GM18519 (cell line): ENCODE data around the gene FLACC1.
"Not testable (repeated sequence)": the region's sequence is repeated elsewhere in the genome, so short reads cannot be mapped to it uniquely, and the experiment has no call there.

Source experiments
- ATAC-seq: cut with Tn5 transposase; IDR thresholded peaks from one replicate; pipeline ENCODE4 v1.9.1; 2021; ENCODE audit warnings: mild to moderate bottlenecking, moderate library complexity; ENCODE audit not compliant: unreplicated experiment, low FRiP score

Gene FLACC1

DNA sequence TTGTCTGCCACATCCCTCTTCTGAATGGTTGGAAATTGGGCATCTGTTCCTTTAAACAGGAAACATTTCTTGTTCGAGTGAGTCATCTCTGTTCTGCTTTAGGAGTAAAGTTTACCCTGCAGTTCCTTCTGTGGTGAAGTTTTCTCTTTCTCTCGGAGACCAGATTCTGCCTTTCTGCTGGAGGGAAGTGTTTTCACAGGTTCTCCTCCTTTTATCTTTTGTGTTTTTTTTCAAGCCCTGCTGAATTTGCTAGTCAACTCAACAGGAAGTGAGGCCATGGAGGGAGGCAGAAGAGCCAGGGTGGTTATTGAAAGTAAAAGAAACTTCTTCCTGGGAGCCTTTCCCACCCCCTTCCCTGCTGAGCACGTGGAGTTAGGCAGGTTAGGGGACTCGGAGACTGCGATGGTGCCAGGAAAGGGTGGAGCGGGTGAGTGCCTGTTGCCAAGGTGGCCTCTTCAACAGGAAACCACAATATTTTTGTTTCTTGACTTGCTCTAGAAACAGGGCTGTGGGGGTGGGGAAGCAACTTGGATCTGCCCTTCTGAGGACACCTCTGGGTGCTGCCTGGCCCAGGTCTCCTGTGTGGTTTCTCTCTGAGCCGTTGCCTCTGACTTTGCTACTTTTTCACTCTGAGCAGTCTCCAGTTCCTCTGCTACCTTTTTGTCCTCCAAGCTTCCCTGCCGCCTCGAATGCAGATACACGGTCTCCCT is 99.0 kb downstream of the FLACC1 start:
- ATAC-seq: peak; percentile 57

DNA sequence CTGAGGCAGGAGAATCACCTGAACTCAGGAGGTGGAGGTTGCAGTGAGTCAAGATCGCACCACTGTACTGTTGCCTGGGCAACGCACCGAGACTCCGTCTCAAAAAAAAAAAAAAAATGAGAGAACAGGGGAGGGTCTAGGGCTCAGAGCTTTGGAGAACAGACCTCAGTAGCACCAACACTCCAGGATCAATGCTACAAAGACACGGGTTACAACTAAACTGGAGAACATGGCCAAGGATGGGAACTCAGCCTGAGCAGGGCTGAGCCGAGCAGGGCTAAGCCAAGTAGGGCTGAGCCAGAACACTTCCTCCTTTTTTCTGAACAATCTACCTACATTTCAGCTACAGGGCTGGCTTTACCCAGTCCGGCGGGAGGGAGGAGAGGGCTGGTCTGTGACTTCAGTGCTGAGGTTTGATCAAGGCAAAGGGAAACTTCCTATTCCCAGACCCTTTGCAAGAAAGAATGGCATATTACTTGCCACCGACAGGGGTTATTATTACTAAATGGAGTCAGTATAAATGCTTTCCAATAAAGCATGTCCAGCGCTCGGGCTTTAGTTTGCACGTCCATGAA is 99.7 kb downstream of the FLACC1 start:
- peak; percentile 25 for ATAC-seq

DNA sequence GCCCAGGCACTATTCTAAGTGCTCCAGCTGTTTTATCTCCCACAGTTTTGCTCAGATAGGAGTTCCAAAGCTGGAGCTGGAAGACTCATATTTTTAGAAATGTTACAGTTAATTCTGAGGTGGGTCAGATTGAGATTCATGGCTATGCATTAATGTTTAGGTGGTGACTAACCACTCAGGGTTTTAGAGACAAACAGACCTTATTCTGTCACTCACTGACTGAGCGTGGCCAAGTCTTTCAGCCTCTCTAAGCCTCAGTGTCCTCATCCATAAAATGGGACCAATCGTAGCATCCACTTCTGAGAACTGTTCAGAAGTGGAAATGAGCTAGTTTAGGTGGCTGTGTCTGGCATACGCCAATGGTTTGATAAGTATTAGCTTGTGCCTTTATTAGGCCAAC is 101.1 kb downstream of the FLACC1 start:
- no peak for ATAC-seq

DNA sequence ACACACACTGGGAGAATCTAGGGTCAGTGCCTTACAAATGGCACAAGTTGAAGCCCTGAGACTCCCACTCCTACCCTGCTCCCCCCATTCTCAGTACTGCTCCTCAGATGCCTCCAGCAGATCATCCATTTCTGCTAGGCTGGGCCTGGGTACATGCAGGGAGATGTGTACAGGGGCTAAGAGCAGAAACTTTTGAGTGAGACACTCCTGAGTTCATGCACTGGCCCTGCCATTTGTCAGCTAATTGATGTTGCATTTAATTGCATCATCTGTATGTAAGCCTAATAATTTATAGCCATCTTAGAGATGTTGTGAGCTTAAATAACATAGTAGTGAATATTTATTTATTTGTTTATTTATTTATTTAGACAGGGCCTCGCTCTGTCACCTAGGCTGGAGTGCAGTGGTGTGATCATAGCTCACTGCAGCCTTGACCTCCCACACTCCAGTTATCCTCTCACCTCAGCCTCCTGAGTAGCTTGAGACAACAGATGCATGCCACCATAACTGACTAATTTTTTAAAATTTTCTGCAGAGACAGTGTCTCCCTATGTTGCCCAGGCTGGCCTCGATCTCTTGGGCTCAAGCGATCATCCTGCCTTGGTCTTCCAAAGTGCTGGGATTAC is 101.6 kb downstream of the FLACC1 start:
- no peak for ATAC-seq

DNA sequence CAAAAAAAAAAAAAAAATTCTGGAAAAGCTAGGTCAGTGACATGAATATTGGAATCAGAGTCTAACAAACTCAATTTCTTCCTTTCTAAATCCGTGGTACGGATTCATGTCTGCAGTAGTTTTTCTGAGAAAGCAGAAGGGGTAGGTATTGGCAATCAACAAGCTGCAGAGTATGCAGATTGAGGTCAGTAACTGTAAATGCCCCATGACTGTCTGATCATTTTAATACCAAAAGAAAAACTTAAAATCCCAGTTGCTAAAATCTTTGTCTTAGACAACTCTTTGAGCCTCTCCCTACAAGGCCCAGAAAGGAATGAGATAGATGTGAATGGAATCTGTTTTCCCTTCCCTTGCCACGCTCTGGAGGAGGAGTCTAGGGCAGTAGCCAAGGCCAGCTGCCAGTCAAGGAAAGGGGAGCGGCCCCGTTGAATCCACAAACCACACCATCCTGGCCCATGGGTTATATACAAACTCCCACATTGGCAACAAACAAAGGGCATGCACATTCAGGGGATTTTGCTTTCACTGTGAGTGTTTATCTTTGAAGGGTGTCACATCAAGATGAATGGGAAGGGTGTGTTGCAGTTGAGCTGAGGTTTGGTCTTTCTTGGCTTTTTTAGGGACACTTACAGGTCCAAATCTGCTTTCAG is 102.9 kb downstream of the FLACC1 start:
- ATAC-seq: no peak

DNA sequence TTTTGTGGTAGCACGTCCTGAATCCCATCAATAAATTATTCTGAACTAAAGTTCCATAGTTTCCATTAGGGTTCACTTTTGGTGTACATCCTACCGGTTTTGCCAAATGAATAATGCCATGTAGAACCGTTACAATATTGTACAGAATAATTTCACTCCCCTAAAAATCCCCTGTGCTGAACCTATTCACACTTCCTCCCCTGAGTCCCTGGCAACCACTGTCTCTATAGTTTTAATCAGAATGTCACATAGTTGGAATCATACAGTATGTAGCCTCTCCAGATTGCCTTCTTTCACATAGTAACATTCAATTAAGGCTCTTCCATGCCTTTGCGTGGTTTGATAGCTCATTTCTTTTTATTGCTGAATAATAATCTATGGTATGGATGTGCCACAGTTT is 106.4 kb downstream of the FLACC1 start:
- ATAC-seq: no peak

DNA sequence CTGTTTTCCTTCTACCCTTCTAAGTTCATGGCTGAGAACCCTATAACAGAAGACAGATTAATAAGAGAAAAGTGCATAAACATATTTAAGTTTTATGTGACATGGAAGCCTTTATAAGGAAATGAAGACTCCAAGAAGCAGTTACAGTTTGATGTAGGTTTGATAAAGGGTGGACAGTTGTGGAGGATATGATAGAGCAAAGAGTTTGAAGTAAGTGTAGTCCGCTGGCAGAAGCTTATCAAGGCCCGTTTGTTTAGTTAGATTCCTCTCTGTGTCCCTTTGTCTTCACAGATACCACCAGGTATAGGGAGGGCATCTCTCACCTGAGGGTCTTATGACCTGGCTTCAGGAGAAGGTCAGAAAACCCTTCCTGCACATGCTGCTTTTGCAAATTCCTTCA is 107.3 kb downstream of the FLACC1 start:
- ATAC-seq: no peak

DNA sequence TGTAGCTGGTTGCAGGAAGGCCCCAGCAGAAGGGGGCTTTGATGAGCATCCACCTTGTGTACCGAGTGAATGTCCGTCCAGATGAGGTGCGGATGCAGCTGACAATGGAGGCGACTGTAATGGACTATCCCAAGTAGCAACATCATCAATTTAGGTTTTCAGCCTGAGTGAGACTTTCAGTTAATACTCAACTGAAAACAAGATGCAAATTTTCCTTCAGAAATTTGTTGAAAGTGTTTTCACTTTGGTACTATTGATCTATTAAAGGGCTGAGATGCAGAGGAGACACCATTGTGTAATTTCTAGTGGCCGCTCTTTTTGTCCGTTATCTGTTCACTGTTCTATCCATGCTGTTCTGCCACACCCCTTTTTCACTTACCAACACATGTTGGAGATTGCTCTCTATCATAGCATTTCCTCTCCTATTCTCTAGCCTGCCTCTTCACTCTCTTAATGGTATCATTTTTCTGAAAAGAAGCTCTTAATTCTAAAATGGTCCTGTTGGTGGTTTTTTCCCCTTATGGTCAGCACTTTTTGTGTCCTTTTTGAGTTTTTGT is 108.8 kb downstream of the FLACC1 start:
- no peak for ATAC-seq

DNA sequence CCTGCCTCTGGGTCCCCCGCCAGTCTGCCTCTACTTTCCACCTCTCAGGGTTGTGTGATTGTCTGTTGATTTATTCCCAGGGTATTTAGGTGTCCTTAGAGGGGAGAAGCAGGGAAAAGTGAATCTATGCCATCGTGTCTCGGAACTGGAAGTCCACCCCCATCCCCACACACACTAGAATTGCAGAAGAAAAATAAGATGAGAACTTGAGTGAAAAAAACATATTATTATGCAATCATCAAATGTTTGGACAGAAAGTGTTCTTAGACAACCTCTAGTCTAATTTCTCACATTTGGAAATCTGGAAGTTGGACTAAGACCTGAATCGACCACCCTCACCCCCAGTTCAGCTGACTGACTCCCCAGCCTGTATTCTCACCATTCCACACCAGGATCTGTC is 110.9 kb downstream of the FLACC1 start:
- ATAC-seq: no peak

DNA sequence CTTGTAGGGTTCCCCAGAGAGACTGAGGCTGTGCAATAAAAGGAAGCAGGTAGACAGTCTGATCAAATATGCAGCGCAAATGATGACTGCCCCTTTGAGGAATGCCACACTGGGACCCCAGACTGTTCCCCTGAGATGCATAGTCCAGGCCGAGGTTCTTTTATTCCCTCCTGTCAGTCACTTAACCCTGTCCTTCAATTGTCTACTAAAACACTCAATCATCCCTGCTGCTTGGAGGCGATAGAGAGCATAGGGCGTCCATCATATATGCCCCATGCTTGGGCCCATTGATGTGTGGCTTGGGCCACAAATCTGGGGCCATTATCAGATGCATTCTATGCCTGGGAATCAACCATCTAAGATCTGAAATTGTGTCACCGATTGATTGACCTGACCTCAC is 112.3 kb downstream of the FLACC1 start:
- no peak for ATAC-seq

DNA sequence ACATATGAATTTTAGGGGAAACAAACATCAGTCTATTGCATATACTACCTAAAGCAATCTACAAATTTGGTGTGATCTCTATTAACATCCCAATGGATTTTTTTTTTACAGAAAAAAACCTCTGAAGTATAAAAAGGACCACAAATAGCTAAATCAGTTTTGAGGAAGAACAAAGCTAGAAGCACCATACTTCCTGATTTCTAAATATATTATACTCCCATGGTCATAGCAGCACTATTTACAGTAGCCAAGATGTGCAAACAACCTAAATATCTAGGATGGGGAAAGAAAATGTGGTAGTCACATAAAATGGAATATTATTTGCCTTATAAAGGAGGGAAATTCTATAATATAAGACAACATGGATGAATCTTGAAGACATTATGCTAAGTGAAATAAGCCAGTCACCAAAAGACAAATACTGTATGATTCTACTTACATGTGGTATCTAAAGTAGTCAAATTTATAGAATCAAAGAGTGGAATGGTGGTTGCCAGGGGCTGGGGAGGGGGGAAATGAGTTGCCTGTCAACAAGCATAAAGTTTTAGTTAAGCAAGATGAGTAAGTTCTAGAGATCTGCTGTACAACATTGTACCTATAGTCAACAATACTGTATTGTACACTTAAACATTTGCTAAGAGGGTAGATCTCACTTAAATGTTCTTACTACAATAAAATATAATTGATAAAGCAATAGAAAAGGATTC is 114.4 kb downstream of the FLACC1 start:
- no peak for ATAC-seq

DNA sequence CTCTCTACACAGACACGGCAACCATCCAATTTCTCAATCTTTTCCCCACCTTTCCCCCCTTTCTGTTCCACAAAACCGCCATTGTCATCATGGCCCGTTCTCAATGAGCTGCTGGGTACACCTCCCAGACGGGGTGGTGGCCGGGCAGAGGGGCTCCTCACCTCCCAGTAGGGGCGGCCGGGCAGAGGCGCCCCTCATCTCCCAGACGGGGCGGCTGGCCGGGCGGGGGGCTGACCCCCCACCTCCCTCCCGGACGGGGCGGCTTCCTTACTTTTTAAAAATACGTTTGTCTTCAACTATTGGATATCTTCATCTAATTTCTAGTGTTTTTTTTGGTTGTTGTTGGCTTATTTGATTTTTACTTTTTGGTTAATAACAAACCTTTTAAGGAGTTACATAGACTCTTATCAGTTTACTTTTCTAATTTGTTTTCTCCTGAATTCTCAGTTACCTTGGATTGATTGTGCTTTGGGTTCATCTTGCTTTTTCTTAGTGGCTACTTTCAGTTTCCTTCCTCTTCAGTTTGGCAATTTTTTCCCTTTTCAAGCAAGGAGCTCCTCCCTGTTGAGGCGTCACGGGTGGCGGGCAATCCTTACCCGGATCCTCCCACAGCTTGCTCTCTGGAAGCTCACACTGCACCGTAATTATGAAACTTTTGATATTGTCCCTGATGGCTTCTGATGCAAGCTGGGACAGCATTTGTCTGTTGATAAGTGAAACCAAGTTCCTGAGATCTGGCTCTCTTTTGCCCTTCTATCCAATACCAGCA is 117.8 kb downstream of the FLACC1 start:
- ATAC-seq: not testable (repeated sequence)
